Midbrain (tissue), 1 donor: Measurements from ENCODE around the gene IL18RAP.

Experiments used
- DNase-seq: peaks from one replicate; lab custom pipeline; 2025; lab: John Stamatoyannopoulos, UW

IL18RAP gene

GRCh38 chr2:102453501-102453900 is 30.5 kb downstream of the IL18RAP start:
- DNase-seq, result no peak

- no peak for DNase-seq
Observed at GRCh38 chr2:102455061-102455670, 32.2 kb downstream of the IL18RAP start.

GRCh38 chr2:102460467-102460866 is 37.5 kb downstream of the IL18RAP start:
- no peak for DNase-seq

- no peak for DNase-seq
Observed at GRCh38 chr2:102461188-102461587, 38.2 kb downstream of the IL18RAP start.

- DNase-seq, result no peak
Observed at GRCh38 chr2:102463160-102463559, 40.2 kb downstream of the IL18RAP start.

GRCh38 chr2:102470168-102470567 is 47.2 kb downstream of the IL18RAP start:
- no peak for DNase-seq

GRCh38 chr2:102473020-102473419 is 50.1 kb downstream of the IL18RAP start, which contains the start of gene SLC9A4:
Gene SLC9A4 (plus strand): TSS chr2:102473226. CDS start chr2:102473760, 534 bp downstream.
- DNase-seq, result peak; percentile 25

GRCh38 chr2:102473631-102474030 is 50.7 kb downstream of the IL18RAP start:
- no peak for DNase-seq

- DNase-seq, result no peak
Observed at GRCh38 chr2:102474785-102475184, 51.8 kb downstream of the IL18RAP start.

- no peak for DNase-seq
Observed at GRCh38 chr2:102478686-102479470, 55.9 kb downstream of the IL18RAP start.

GRCh38 chr2:102480285-102481195 is 57.6 kb downstream of the IL18RAP start:
- no peak for DNase-seq

GRCh38 chr2:102481931-102482330 is 59.0 kb downstream of the IL18RAP start:
- DNase-seq, result no peak

- no peak for DNase-seq
Observed at GRCh38 chr2:102483086-102483485, 60.1 kb downstream of the IL18RAP start.

GRCh38 chr2:102484310-102485061 is 61.5 kb downstream of the IL18RAP start:
- no peak for DNase-seq

GRCh38 chr2:102485147-102485785 is 62.3 kb downstream of the IL18RAP start:
- DNase-seq, result no peak

- DNase-seq, result no peak
Observed at GRCh38 chr2:102486941-102487702, 64.2 kb downstream of the IL18RAP start.

- DNase-seq, result no peak
Observed at GRCh38 chr2:102487761-102488462, 65.0 kb downstream of the IL18RAP start.

- no peak for DNase-seq
Observed at GRCh38 chr2:102489646-102490045, 66.7 kb downstream of the IL18RAP start.

GRCh38 chr2:102492006-102492405 is 69.0 kb downstream of the IL18RAP start:
- DNase-seq, result no peak

- no peak for DNase-seq
Observed at GRCh38 chr2:102494570-102494969, 71.6 kb downstream of the IL18RAP start.
